ENCODE results near the gene DDB1.
A peak's percentile ranks its signal among the peaks of the same experiment; 100 is the strongest.
"Not testable (repeated sequence)": the region's sequence is repeated elsewhere in the genome, so short reads cannot be mapped to it uniquely, and the experiment has no call there.

DDB1 gene

GRCh38 chr11:61267437-61267841 lies 65.5 kb downstream of the DDB1 start:
- no peak for DNase-seq

- no peak for DNase-seq
Observed at GRCh38 chr11:61266602-61267001, 66.3 kb downstream of the DDB1 start.

GRCh38 chr11:61265357-61265756 lies 67.5 kb downstream of the DDB1 start:
- DNase-seq: no peak

- DNase-seq: no peak
Observed at GRCh38 chr11:61264795-61265194, 68.1 kb downstream of the DDB1 start.

GRCh38 chr11:61264371-61264770 lies 68.5 kb downstream of the DDB1 start:
- DNase-seq: no peak

- no peak for DNase-seq
Observed at GRCh38 chr11:61259363-61259762, 73.5 kb downstream of the DDB1 start.

- no peak for DNase-seq
Observed at GRCh38 chr11:61258546-61258945, 74.4 kb downstream of the DDB1 start.

- no peak for DNase-seq
Observed at GRCh38 chr11:61256710-61257482, 76.0 kb downstream of the DDB1 start.

- peak; percentile 88 for DNase-seq
Observed at GRCh38 chr11:61254403-61255025, 78.4 kb downstream of the DDB1 start.

GRCh38 chr11:61252332-61252731 lies 80.6 kb downstream of the DDB1 start:
- not testable (repeated sequence) for DNase-seq

GRCh38 chr11:61250796-61251765 lies 81.8 kb downstream of the DDB1 start:
- DNase-seq: not testable (repeated sequence)

Data from islet precursor cell (in vitro differentiated cells).